Astrocyte (in vitro differentiated cells and primary cell): ENCODE measurements around the gene SLC25A22. TPM values are rescaled to one million over a fixed set of nuclear protein-coding genes. Genes with fewer than 3 reads are reported as not detected.

Experiments
- DNase-seq: peaks from one replicate; pipeline ENCODE4 v3.0.0-alpha.2; 2010; ENCODE audit warnings: low read depth
- FAIRE-seq: peaks from 2 replicates; lab custom pipeline; 2011; peaks lifted over from hg19 to GRCh38; lab: Jason Lieb, UNC
- H2AFZ ChIP-seq: 2 replicates; pipeline ENCODE4 v1.6.0; 2012; ENCODE audit warnings: low read depth, low read length, inconsistent platforms
- H3K27ac ChIP-seq: 2 replicates; pipeline ENCODE4 v1.5.1; 2011; ENCODE audit warnings: low read depth, low read length, inconsistent platforms
- H3K27me3 ChIP-seq: 2 replicates; pipeline ENCODE4 v1.6.0; 2011; ENCODE audit warnings: low read length, inconsistent platforms; ENCODE audit not compliant: insufficient read depth
- H3K36me3 ChIP-seq: 2 replicates; pipeline ENCODE4 v1.5.1; 2011; ENCODE audit warnings: low read length, inconsistent platforms; ENCODE audit not compliant: insufficient read depth
- H3K4me1 ChIP-seq: 2 replicates; pipeline ENCODE4 v1.5.1; 2011; ENCODE audit warnings: low read length, inconsistent platforms; ENCODE audit not compliant: insufficient read depth
- H3K4me2 ChIP-seq: 2 replicates; pipeline ENCODE4 v1.6.0; 2012; ENCODE audit warnings: low read length, inconsistent platforms
- H3K4me3 ChIP-seq: 2 replicates; pipeline ENCODE4 v1.5.1; 2011; ENCODE audit warnings: low read depth, mild to moderate bottlenecking, low read length, inconsistent platforms; ENCODE audit not compliant: insufficient read depth
- H3K79me2 ChIP-seq: 2 replicates; pipeline ENCODE4 v1.6.0; 2012; ENCODE audit warnings: mild to moderate bottlenecking, low read length, inconsistent platforms; ENCODE audit not compliant: insufficient read depth
- H3K9ac ChIP-seq: 2 replicates; pipeline ENCODE4 v1.6.0; 2012; ENCODE audit warnings: mild to moderate bottlenecking, low read length, inconsistent platforms
- H3K9me3 ChIP-seq: 2 replicates; pipeline ENCODE4 v1.5.1; 2012; ENCODE audit warnings: low read depth, mild to moderate bottlenecking, low read length, inconsistent platforms; ENCODE audit not compliant: insufficient read depth
- H4K20me1 ChIP-seq: 2 replicates; pipeline ENCODE4 v1.6.0; 2012; ENCODE audit warnings: low read length, inconsistent platforms; ENCODE audit not compliant: insufficient read depth
- H3K27ac Mint-ChIP-seq: one replicate; pipeline ENCODE4 v1.8.0; 2021; ENCODE audit warnings: mild to moderate bottlenecking, mixed read lengths; ENCODE audit not compliant: unreplicated experiment
- H3K27me3 Mint-ChIP-seq: one replicate; pipeline ENCODE4 v1.8.0; 2021; ENCODE audit warnings: low read depth, mixed read lengths; ENCODE audit not compliant: unreplicated experiment
- H3K36me3 Mint-ChIP-seq: one replicate; pipeline ENCODE4 v1.8.0; 2021; ENCODE audit warnings: low read depth, mixed read lengths; ENCODE audit not compliant: unreplicated experiment
- H3K4me1 Mint-ChIP-seq: one replicate; pipeline ENCODE4 v1.8.0; 2021; ENCODE audit warnings: low read depth, mixed read lengths; ENCODE audit not compliant: unreplicated experiment
- H3K4me3 Mint-ChIP-seq: one replicate; pipeline ENCODE4 v1.8.0; 2021; ENCODE audit warnings: mild to moderate bottlenecking, moderate library complexity, mixed read lengths; ENCODE audit not compliant: unreplicated experiment
- H3K9me3 Mint-ChIP-seq: one replicate; pipeline ENCODE4 v1.8.0; 2021; ENCODE audit warnings: mild to moderate bottlenecking, mixed read lengths; ENCODE audit not compliant: unreplicated experiment
- EZH2 ChIP-seq: IDR thresholded peaks from 2 replicates; pipeline ENCODE4 v1.6.1; 2012; ENCODE audit warnings: mild to moderate bottlenecking, low read length, inconsistent platforms; ENCODE audit not compliant: insufficient read depth
- total RNA-seq: library from RNA; stranded (reverse); gene quantifications from 2 replicates; pipeline ENCODE4 v1.2.1, GENCODE V29; 2021
- TF ChIP-seq, protein P1 (sequence below): IDR thresholded peaks from 2 replicates; pipeline ENCODE4 v1.5.1; 2011; ENCODE audit warnings: low read depth, mild to moderate bottlenecking, inconsistent platforms, low read length, moderate library complexity; ENCODE audit not compliant: insufficient read depth

SLC25A22 gene
- total RNA-seq, 1 donor from 2014 or later = 21.4 TPM

- Histone ChIP-seq H4K20me1 (peaks cover 85% of the 10 kb centered on the region), H3K4me1 (peaks cover 46% of the 10 kb centered on the region), H3K9me3 (no peaks in the 10 kb centered on the region), H3K9ac (no peak overlapping the region), H3K4me2 (no peak overlapping the region), H2AFZ (no peak overlapping the region), H3K27me3 (no peaks in the 10 kb centered on the region), H3K79me2 (peaks cover 92% of the 10 kb centered on the region), H3K4me3 (no peak overlapping the region), H3K36me3 (peaks cover 19% of the 10 kb centered on the region), H3K27ac (no peak overlapping the region)
- H3K4me3 Mint-ChIP-seq = no peak overlapping the region
- FAIRE-seq (no peak), DNase-seq (no peak)
- TF ChIP-seq, protein P1, sequence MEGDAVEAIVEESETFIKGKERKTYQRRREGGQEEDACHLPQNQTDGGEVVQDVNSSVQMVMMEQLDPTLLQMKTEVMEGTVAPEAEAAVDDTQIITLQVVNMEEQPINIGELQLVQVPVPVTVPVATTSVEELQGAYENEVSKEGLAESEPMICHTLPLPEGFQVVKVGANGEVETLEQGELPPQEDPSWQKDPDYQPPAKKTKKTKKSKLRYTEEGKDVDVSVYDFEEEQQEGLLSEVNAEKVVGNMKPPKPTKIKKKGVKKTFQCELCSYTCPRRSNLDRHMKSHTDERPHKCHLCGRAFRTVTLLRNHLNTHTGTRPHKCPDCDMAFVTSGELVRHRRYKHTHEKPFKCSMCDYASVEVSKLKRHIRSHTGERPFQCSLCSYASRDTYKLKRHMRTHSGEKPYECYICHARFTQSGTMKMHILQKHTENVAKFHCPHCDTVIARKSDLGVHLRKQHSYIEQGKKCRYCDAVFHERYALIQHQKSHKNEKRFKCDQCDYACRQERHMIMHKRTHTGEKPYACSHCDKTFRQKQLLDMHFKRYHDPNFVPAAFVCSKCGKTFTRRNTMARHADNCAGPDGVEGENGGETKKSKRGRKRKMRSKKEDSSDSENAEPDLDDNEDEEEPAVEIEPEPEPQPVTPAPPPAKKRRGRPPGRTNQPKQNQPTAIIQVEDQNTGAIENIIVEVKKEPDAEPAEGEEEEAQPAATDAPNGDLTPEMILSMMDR = no peak
- no peak for TF ChIP-seq EZH2
- H3K4me1 Mint-ChIP-seq = peaks cover 20% of the 10 kb centered on the region
- no peaks in the 10 kb centered on the region for H3K9me3 Mint-ChIP-seq
- H3K27me3 Mint-ChIP-seq = no peaks in the 10 kb centered on the region
- H3K36me3 Mint-ChIP-seq = peaks cover 6% of the 10 kb centered on the region
- no peak overlapping the region for H3K27ac Mint-ChIP-seq
Observed at GRCh38 chr11:837189-837989, 39.3 kb upstream of the SLC25A22 start.

- H3K4me3 ChIP-seq = no peak overlapping the region
- Mint-ChIP-seq H3K4me3 (no peak overlapping the region), H3K36me3 (peaks cover 6% of the 10 kb centered on the region), H3K27ac (no peak overlapping the region), H3K9me3 (no peaks in the 10 kb centered on the region), H3K27me3 (peaks cover under 1% of the 10 kb centered on the region), H3K4me1 (peaks cover 22% of the 10 kb centered on the region)
- TF ChIP-seq EZH2 = no peak
- TF ChIP-seq, protein P1 = no peak
- DNase-seq (no peak), FAIRE-seq (no peak)
- no peaks in the 10 kb centered on the region for H3K9me3 ChIP-seq
- H4K20me1 ChIP-seq = peaks cover 83% of the 10 kb centered on the region
- H3K36me3 ChIP-seq = peaks cover 19% of the 10 kb centered on the region
- H3K79me2 ChIP-seq = peaks cover 87% of the 10 kb centered on the region
- no peaks in the 10 kb centered on the region for H3K27me3 ChIP-seq
- H3K4me2 ChIP-seq = no peak overlapping the region
- H3K27ac ChIP-seq = no peak overlapping the region
- peaks cover 53% of the 10 kb centered on the region for H3K4me1 ChIP-seq
- no peak overlapping the region for H3K9ac ChIP-seq
- no peak overlapping the region for H2AFZ ChIP-seq
Observed at GRCh38 chr11:836700-837099, 38.6 kb upstream of the SLC25A22 start.

- FAIRE-seq (no peak), DNase-seq (no peak)
- peaks cover 22% of the 10 kb centered on the region for H3K4me1 Mint-ChIP-seq
- peaks cover 56% of the 10 kb centered on the region for H3K4me1 ChIP-seq
- peaks cover 83% of the 10 kb centered on the region for H3K79me2 ChIP-seq
- peaks cover 83% of the 10 kb centered on the region for H4K20me1 ChIP-seq
- TF ChIP-seq EZH2 = no peak
- TF ChIP-seq, protein P1 = no peak
- H3K36me3 ChIP-seq = peaks cover 19% of the 10 kb centered on the region
- H3K9me3 ChIP-seq = no peaks in the 10 kb centered on the region
- H3K27ac Mint-ChIP-seq = no peak overlapping the region
- H3K9ac ChIP-seq = no peak overlapping the region
- no peaks in the 10 kb centered on the region for H3K9me3 Mint-ChIP-seq
- H3K36me3 Mint-ChIP-seq = peaks cover 6% of the 10 kb centered on the region
- no peak overlapping the region for H3K4me3 Mint-ChIP-seq
- H3K27ac ChIP-seq = no peak overlapping the region
- peaks cover 1% of the 10 kb centered on the region for H3K27me3 Mint-ChIP-seq
- H3K4me3 ChIP-seq = no peak overlapping the region
- no peak overlapping the region for H3K4me2 ChIP-seq
- no peak overlapping the region for H2AFZ ChIP-seq
- no peaks in the 10 kb centered on the region for H3K27me3 ChIP-seq
Observed at GRCh38 chr11:836274-836673, 38.2 kb upstream of the SLC25A22 start.
